ENCODE results near the gene TVP23C. TPM values are rescaled to one million over a fixed set of nuclear protein-coding genes. Genes with fewer than 3 reads are reported as not detected.

TVP23C gene
- total and polyA plus RNA-seq, 2 experiments from 2014 or later = 11.3 to 33.4 TPM

DNA sequence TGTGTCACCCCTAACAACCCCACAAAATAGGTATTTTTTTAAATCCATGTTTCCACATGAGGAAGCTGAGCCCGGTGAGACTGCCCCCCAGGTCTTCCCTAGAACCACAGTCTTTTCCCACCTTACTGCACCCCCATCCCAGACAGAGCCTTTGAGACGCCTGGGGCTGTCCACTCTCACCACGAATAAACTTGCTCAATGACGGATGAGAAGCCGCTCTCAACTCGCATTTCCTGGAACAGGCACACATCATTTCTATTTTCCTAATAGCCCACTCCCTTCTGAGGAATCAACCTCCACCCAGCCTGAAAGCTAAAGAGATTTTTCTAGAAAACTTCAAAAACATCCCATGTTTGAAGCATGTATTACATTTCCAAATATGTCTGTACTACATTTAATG, 81.8 kb downstream of the TVP23C start:
- H3K36me3 ChIP-seq = no peaks in the 10 kb centered on the region
- DNase-seq (ENCODE audit: low read depth in 1 of 2, low spot score in 1 of 2) = no peak
- no peaks in the 10 kb centered on the region for H3K27me3 ChIP-seq
- H3K4me1 ChIP-seq (ENCODE audit: low read depth) = peaks cover 6% of the 10 kb centered on the region
- H3K4me3 ChIP-seq = no peak overlapping the region
- H3K27ac ChIP-seq = no peak overlapping the region
- TF ChIP-seq, protein P1, sequence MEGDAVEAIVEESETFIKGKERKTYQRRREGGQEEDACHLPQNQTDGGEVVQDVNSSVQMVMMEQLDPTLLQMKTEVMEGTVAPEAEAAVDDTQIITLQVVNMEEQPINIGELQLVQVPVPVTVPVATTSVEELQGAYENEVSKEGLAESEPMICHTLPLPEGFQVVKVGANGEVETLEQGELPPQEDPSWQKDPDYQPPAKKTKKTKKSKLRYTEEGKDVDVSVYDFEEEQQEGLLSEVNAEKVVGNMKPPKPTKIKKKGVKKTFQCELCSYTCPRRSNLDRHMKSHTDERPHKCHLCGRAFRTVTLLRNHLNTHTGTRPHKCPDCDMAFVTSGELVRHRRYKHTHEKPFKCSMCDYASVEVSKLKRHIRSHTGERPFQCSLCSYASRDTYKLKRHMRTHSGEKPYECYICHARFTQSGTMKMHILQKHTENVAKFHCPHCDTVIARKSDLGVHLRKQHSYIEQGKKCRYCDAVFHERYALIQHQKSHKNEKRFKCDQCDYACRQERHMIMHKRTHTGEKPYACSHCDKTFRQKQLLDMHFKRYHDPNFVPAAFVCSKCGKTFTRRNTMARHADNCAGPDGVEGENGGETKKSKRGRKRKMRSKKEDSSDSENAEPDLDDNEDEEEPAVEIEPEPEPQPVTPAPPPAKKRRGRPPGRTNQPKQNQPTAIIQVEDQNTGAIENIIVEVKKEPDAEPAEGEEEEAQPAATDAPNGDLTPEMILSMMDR (IDR thresholded peaks at IDR 0.05; ENCODE audit: low read depth, low read length) = no peak
- no peaks in the 10 kb centered on the region for H3K9me3 ChIP-seq (ENCODE audit: low read depth)

- no peaks in the 10 kb centered on the region for H3K27me3 ChIP-seq
- DNase-seq (ENCODE audit: low read depth in 1 of 2, low spot score in 1 of 2) = no peak
- H3K4me1 ChIP-seq (ENCODE audit: low read depth) = peaks cover 6% of the 10 kb centered on the region
- H3K9me3 ChIP-seq (ENCODE audit: low read depth) = no peaks in the 10 kb centered on the region
- no peak overlapping the region for H3K4me3 ChIP-seq
- H3K36me3 ChIP-seq = no peaks in the 10 kb centered on the region
- TF ChIP-seq, protein P1 (IDR thresholded peaks at IDR 0.05; ENCODE audit: low read depth, low read length) = no peak
- H3K27ac ChIP-seq = no peak overlapping the region
Observed at GRCh38 chr17:15480204-15480603, 83.1 kb downstream of the TVP23C start.

DNA sequence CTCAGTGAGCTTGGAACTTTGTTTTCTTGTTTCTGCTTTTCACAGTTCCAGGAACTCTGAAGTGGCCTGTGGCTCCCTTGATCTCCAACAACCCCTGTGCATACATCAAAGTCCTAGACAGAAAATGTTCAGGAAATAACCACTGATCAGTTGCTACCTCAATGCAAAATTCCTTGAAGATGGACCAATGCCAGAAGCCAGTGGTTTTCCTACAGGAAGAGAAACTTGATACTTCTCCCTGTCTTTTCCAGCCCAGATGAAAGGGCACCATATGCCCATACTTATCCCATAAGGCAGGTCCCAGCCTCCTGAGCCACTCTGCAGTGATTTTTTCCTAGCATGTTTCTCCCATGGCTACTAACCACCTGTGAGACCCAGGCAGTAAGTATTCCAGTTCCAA, 83.6 kb downstream of the TVP23C start:
- Histone ChIP-seq H3K27ac (no peak overlapping the region), H3K4me1 (ENCODE audit: low read depth) (peaks cover 6% of the 10 kb centered on the region), H3K27me3 (no peaks in the 10 kb centered on the region), H3K36me3 (no peaks in the 10 kb centered on the region), H3K9me3 (ENCODE audit: low read depth) (no peaks in the 10 kb centered on the region), H3K4me3 (no peak overlapping the region)
- TF ChIP-seq, protein P1 (IDR thresholded peaks at IDR 0.05; ENCODE audit: low read depth, low read length) = no peak
- peak in 1 of 2 donors; percentile 59 for DNase-seq (ENCODE audit: low read depth in 1 of 2, low spot score in 1 of 2)

DNA sequence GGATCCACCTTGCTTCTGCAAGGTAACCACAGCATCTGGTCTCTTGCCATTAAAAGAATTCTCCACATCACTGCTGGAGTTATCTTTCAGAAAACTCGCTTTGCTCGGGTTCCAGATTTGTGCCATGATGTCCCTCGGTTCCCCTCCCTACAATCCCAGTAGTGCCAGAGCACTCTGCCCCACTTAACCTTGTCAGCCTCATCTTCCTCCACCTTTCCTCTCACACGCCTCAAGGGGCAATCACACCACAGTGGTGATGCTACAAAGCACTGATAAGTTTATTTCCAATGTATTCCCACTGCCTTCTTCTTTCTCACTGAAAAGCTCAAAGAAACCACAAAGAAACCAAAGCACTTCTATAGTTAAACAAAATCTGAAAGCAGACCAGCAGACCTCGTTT, 84.4 kb downstream of the TVP23C start:
- DNase-seq (ENCODE audit: low read depth in 1 of 2, low spot score in 1 of 2) = peak in 1 of 2 donors; percentile 42
- Histone ChIP-seq H3K4me3 (no peak overlapping the region), H3K4me1 (ENCODE audit: low read depth) (peaks cover 6% of the 10 kb centered on the region), H3K36me3 (no peaks in the 10 kb centered on the region), H3K27ac (no peak overlapping the region), H3K27me3 (no peaks in the 10 kb centered on the region), H3K9me3 (ENCODE audit: low read depth) (no peaks in the 10 kb centered on the region)
- TF ChIP-seq, protein P1 (IDR thresholded peaks at IDR 0.05; ENCODE audit: low read depth, low read length) = no peak

DNA sequence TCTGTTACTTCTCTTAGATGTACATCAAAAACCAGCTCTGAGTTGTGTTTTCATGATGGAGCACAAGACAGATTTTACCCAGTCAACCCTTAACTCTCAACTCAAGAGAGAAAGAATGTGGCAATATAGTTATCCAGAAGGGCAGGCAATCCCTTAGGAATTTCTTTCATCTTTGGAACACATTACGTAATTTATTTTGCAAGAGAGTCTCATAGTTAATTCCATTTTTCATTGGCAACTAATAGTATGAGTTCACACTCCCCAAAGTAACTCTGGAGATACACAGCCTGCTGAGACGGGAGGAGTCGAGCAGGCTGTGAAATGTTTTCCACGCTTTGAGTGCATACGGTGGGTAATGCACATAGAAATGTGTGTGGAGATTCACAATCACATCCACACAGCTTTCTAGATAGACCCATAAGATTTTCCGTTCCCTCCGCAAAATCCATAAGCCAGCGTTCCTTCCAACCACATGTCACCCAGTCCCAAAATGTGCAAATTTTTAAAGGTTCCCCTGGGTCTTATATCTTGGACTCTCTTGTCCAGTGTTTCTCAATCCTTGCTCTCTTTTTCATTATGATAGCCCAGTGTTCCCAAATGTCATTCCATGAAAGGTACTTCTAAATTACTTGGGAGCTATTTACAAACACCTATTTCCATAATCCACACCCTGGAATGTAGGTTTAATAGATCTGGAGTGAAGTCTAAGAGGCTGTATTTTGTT, 87.5 kb downstream of the TVP23C start:
- Histone ChIP-seq H3K27ac (no peak overlapping the region), H3K4me1 (ENCODE audit: low read depth) (peaks cover 6% of the 10 kb centered on the region), H3K27me3 (no peaks in the 10 kb centered on the region), H3K9me3 (ENCODE audit: low read depth) (no peaks in the 10 kb centered on the region), H3K36me3 (no peaks in the 10 kb centered on the region), H3K4me3 (no peak overlapping the region)
- TF ChIP-seq, protein P1 (IDR thresholded peaks at IDR 0.05; ENCODE audit: low read depth, low read length) = no peak
- peak in 1 of 2 donors; percentile 85 for DNase-seq (ENCODE audit: low read depth in 1 of 2, low spot score in 1 of 2)

All from cardiac muscle cell (in vitro differentiated cells and primary cell).